K562 (cell line): ENCODE results near the gene CCNT2. TPM values are rescaled to one million over a fixed set of nuclear protein-coding genes. Genes with fewer than 3 reads are reported as not detected.

Experiments
- CHD1 ChIP-seq: fragments of 200-600 bp; sonication (generic); IDR thresholded peaks from one replicate; pipeline ENCODE4 v1.6.1; 2012; ENCODE audit warnings: mild to moderate bottlenecking, moderate library complexity, low read length, inconsistent platforms
- ETV1 ChIP-seq: fragments of 450-650 bp; conservative IDR thresholded peaks from 2 replicates; pipeline ENCODE4 v1.6.1; 2016; ENCODE audit warnings: missing genetic modification characterization, control low read depth, low read depth, missing compliant biosample characterization
- EZH2 ChIP-seq: IDR thresholded peaks from 2 replicates; pipeline ENCODE4 v1.6.1; 2012; ENCODE audit warnings: low read depth, mild to moderate bottlenecking, inconsistent platforms, low read length, borderline replicate concordance
- GTF2F1 ChIP-seq: IDR thresholded peaks from 2 replicates; pipeline ENCODE4 v1.6.1; 2011; ENCODE audit warnings: low read depth, low read length, improper control_type of control experiment
- HIVEP1 ChIP-seq: fragments of 250-450 bp; sonication (Bioruptor Pico); IDR thresholded peaks from 2 replicates; pipeline ENCODE4 v1.4.0; 2020; ENCODE audit warnings: mild to moderate bottlenecking
- HSF4 ChIP-seq: fragments of 250-450 bp; sonication (Bioruptor Pico); IDR thresholded peaks from 2 replicates; pipeline ENCODE4 v2.1.2; 2022; ENCODE audit warnings: mild to moderate bottlenecking, moderate library complexity, borderline replicate concordance
- MAFG ChIP-seq: fragments of 450-650 bp; conservative IDR thresholded peaks from 2 replicates; pipeline ENCODE4 v1.6.1; 2016; ENCODE audit warnings: missing genetic modification characterization, missing compliant biosample characterization
- POLR2H ChIP-seq: IDR thresholded peaks from 2 replicates; pipeline ENCODE4 v1.6.1; 2016; ENCODE audit warnings: missing genetic modification characterization, low read depth, mild to moderate bottlenecking, control low read depth, missing compliant biosample characterization, moderate library complexity
- PRPF4 ChIP-seq: fragments of 200-400 bp; formaldehyde crosslinking; IDR thresholded peaks from one replicate; pipeline ENCODE4 v1.6.1; 2017; ENCODE audit warnings: low read length, low read depth, mild to moderate bottlenecking; ENCODE audit not compliant: insufficient read depth, poor library complexity, severe bottlenecking
- SMARCA4 ChIP-seq: fragments of 450-650 bp; IDR thresholded peaks from 2 replicates; pipeline ENCODE4 v1.6.1; 2016
- TEAD4 ChIP-seq, 2 experiments: sonication (generic) in 1 of 2; formaldehyde crosslinking in 1 of 2; IDR thresholded peaks; 2 replicates each; pipeline versions ENCODE4 v1.6.1 to v1.8.0; 2012 to 2022; ENCODE audit warnings: borderline replicate concordance in 1 of 2, inconsistent platforms in 1 of 2, low read length in 1 of 2, mild to moderate bottlenecking in 1 of 2, missing genetic modification reagents in 1 of 2
- ZFP30 ChIP-seq: fragments of 250-450 bp; sonication (Bioruptor Pico); IDR thresholded peaks from 2 replicates; pipeline ENCODE4 v1.8.0; 2022; ENCODE audit warnings: moderate library complexity, mild to moderate bottlenecking, inconsistent platforms, borderline replicate concordance
- ZNF354B ChIP-seq: fragments of 250-450 bp; sonication (Bioruptor Pico); IDR thresholded peaks from 2 replicates; pipeline ENCODE4 v1.4.0; 2020
- ZNF696 ChIP-seq: fragments of 250-450 bp; sonication (Bioruptor Pico); conservative IDR thresholded peaks from 2 replicates; pipeline ENCODE4 v1.4.0; 2020; ENCODE audit warnings: mild to moderate bottlenecking, moderate library complexity
- polyA plus RNA-seq, 8 experiments: library from polyadenylated mRNA; depleted of rRNA in 4 of 8; stranded (reverse) in 5 of 8; unstranded in 3 of 8; fragments of >200 nt; fragmentation: Nextera tagmentation in 2 of 8; fragmentation: Illumina TruSeq in 1 of 8; extraction: Ambion mirVana in 2 of 8; extraction: Trizol in 1 of 8; gene quantifications; 2 replicates each; pipeline versions ENCODE4 v1.2.1 to v1.2.3, GENCODE V29; 2011 to 2014; ENCODE audit warnings: inconsistent platforms in 1 of 8, missing spikeins in 1 of 8
- total RNA-seq, 7 experiments: library from RNA; depleted of rRNA in 6 of 7; stranded (reverse); fragments of >200 nt in 6 of 7; fragmentation: Illumina TruSeq in 2 of 7; extraction: Trizol in 2 of 7; gene quantifications; 2 replicates each; pipeline versions ENCODE4 v1.2.1 to v1.2.3, GENCODE V29; 2011 to 2021; ENCODE audit warnings: low replicate concordance in 1 of 7
- TF ChIP-seq, protein P1 (sequence below): fragments of 250-450 bp; sonication (Bioruptor Pico); IDR thresholded peaks from 2 replicates; pipeline ENCODE4 v1.4.0; 2020; ENCODE audit warnings: mild to moderate bottlenecking, moderate library complexity

The CCNT2 gene
- total and polyA plus RNA-seq, 9 of the 15 experiments (the other 6 are each of a cell fraction or from before 2014, with no cell fraction given) = 12.6 to 30.0 (median 22.7) TPM

DNA sequence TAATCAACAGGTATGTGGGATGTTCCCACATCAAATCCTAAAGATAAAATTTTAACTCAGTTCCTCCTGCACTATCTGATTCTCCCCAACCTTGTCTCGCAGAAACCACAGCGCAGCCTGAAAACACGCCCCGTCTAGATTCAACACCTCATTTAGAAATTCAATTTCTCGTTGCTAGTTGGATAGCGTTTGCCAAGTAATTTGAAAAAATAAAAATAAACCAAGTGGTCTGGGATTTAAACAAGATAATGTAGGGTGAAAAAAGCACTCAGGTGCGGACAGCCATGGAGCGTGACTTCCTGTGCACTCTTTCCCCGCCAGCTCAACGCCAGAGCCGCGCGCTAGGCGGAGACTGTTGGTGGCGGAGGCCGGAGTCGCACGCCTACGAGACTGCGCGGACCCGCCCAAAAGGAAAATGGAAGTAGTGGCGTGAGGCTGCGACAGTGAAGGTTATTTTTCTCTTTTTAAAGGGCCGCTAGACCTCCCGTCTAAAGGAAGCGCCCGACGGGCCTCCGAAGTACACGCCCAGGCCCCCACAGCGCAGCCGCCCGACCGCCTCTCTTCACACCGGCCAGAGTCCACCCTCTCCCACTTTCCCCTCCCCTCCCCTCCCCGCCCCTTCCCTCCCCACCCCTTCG is 615 bp upstream of the CCNT2 start (continued):
- TF ChIP-seq, protein P1, sequence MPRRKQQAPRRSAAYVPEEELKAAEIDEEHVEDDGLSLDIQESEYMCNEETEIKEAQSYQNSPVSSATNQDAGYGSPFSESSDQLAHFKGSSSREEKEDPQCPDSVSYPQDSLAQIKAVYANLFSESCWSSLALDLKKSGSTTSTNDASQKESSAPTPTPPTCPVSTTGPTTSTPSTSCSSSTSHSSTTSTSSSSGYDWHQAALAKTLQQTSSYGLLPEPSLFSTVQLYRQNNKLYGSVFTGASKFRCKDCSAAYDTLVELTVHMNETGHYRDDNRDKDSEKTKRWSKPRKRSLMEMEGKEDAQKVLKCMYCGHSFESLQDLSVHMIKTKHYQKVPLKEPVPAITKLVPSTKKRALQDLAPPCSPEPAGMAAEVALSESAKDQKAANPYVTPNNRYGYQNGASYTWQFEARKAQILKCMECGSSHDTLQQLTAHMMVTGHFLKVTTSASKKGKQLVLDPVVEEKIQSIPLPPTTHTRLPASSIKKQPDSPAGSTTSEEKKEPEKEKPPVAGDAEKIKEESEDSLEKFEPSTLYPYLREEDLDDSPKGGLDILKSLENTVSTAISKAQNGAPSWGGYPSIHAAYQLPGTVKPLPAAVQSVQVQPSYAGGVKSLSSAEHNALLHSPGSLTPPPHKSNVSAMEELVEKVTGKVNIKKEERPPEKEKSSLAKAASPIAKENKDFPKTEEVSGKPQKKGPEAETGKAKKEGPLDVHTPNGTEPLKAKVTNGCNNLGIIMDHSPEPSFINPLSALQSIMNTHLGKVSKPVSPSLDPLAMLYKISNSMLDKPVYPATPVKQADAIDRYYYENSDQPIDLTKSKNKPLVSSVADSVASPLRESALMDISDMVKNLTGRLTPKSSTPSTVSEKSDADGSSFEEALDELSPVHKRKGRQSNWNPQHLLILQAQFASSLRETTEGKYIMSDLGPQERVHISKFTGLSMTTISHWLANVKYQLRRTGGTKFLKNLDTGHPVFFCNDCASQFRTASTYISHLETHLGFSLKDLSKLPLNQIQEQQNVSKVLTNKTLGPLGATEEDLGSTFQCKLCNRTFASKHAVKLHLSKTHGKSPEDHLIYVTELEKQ (CRISPR knock-in tag) = no peak
- TF ChIP-seq GTF2F1 (peak; percentile 46; the same call in 1 of the 2 replicates), SMARCA4 (peak; percentile 50; the same call in 1 of the 2 replicates), TEAD4 (IDR thresholded peaks at IDR 0.05; ENCODE audit: low read length) (peak; percentile 41), TEAD4 (CRISPR knock-in tag; IDR thresholded peaks at IDR 0.05; ENCODE audit: borderline replicate concordance) (no peak), HIVEP1 (no peak), PRPF4 (no peak), ZFP30 (no peak), MAFG (tag) (no peak), HSF4 (CRISPR knock-in tag) (no peak), ZNF696 (CRISPR knock-in tag) (no peak), CHD1 (no peak), ZNF354B (CRISPR knock-in tag) (no peak), ETV1 (tag) (peak; percentile 84), POLR2H (peak; percentile 95), EZH2 (no peak)
